Dendritic cell treated with granulocyte-macrophage colony-stimulating factor and Interleukin-4, amounts not matched to agents 40 ng/mL and 50 ng/mL, for 4 days (primary cell): ENCODE results near the gene PINLYP.

ENCODE experiments used
- H3K27ac Mint-ChIP-seq: one replicate; pipeline ENCODE4 v1.8.0; 2022; ENCODE audit warnings: mild to moderate bottlenecking, mixed read lengths
- H3K27me3 Mint-ChIP-seq: one replicate; pipeline ENCODE4 v1.8.0; 2022; ENCODE audit warnings: mild to moderate bottlenecking, mixed read lengths
- H3K36me3 Mint-ChIP-seq: one replicate; pipeline ENCODE4 v1.8.0; 2022; ENCODE audit warnings: low read depth, mixed read lengths
- H3K4me1 Mint-ChIP-seq: one replicate; pipeline ENCODE4 v1.8.0; 2022; ENCODE audit warnings: low read depth, mixed read lengths
- H3K4me3 Mint-ChIP-seq: one replicate; pipeline ENCODE4 v1.8.0; 2022; ENCODE audit warnings: mild to moderate bottlenecking, moderate library complexity, mixed read lengths
- H3K9me3 Mint-ChIP-seq: one replicate; pipeline ENCODE4 v1.8.0; 2022; ENCODE audit warnings: mixed read lengths
- intact Hi-C: fragments of 100-400 bp; cut with micrococcal nuclease; formaldehyde crosslinking; loops from one replicate; pipeline ENCODE4 v1.15.0; 2022

Gene PINLYP

DNA sequence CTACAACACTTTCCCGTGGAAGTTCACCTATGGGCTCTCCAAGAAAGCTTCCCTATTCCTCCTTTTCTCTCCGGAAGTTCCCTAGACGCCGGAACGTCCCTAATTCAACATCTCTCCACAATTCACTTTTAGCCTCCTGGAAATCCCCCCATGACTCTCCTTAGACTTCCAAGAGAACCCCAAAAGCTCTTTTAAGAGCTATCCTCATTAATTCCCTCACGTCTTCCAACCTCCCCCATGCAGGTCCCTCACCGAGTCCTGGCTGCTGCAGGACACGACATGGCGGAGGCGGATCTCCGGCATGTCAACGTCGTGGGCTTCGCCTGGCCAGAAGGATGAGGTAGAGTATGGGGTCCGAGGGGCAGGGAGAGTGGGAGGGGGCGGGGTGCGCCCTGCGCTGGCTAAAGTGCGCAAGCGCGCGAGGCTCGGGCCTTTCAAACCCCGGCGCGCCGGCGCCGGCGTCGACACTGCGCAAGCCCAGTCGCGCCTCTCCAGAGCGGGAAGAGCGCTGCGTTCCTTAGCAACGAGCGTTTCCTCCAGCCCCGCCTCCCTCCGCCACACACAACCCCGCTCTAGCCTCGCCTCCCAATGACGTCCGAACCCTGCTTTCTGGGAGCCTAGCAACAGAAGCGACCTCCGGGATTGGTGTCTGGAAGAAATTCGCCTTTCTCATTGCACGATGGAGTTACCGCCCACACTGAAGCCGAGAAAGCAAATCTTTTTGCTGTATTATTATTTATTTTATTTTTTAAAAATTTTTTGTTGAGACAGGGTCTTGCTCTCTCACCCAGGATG is at the start of gene PINLYP, which contains the start of gene XRCC1:
PINLYP (plus strand) TSS at position 646 of the 795 bp plus-strand sequence. CDS start 1,391 bp downstream, outside the sequence.
XRCC1 (minus strand) TSS at position 372 of the 795 bp plus-strand sequence; CDS start at position 303, 69 bp downstream.
- H3K27ac Mint-ChIP-seq: peak within 1 kb of the TSS; percentile 94

DNA sequence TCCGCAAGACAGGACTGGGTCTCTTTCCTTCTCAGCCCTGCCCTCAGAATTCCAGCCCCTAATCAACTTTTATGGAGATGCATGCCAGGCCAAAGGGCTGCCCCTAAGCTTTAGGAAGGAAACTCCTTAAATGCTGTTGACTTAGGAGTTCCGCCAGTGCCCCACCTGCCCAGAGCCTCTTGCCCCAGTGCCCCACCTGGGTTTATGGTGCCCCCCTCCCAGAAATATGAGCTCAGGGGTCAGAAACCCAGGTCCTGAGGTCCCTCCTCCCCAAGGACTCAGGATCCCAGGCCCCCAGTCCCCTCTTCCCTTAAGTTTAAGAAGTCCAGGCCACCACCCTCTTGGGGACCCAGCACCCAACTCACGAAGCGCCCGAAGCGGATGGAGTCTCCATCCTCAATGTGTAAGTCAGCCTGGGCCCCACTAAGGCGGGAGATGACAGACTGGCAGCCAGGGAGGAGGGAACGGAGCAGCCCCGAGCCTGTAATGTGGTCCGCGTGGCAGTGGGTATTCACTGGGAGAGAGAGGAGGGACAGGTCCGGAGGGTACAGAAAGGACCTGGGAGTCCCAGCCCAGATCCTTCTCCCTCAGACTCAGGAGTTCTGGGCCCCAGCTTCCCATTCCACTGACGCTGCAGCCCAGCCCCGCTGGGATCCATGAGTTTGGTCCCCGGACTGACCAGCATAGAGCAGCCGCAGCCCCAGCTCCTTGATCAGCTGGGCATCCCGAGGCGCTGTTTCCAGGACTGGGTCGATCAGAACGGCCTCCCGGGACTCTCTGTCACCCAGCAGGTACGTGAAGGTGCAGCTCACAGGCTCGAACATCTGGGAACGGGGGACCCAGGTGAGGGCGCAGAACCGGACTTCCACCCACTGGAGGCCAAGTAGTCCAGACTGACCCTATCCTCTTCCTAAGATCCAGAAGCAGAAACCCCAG is 49.5 kb upstream of the PINLYP start:
- H3K27ac Mint-ChIP-seq: peak overlapping the region; percentile 91
- intact Hi-C loops: loop anchor here (2.0 kb wide), 1 partner anchor 71 kb away; the partner anchor contains the start of genes IRGQ and ZNF576
- H3K9me3 Mint-ChIP-seq: no peaks in the 10 kb centered on the region
- H3K4me3 Mint-ChIP-seq: peak overlapping the region; percentile 96
- peaks cover 50% of the 10 kb centered on the region for H3K36me3 Mint-ChIP-seq
- no peaks in the 10 kb centered on the region for H3K27me3 Mint-ChIP-seq
- peaks cover 36% of the 10 kb centered on the region for H3K4me1 Mint-ChIP-seq

More for the DNA sequence above, at the start of gene PINLYP, which contains the start of gene XRCC1:
- Mint-ChIP-seq H3K4me3 (peak within 1 kb of the TSS; percentile 94), H3K36me3 (peaks cover 26% of the 10 kb centered on the region), H3K27me3 (no peaks in the 10 kb centered on the region), H3K4me1 (peaks cover 44% of the 10 kb centered on the region), H3K9me3 (no peaks in the 10 kb centered on the region)
- intact Hi-C loops: loop anchor here (1.0 kb wide), 1 partner anchor 21 kb away; the partner anchor contains the start of genes IRGQ and ZNF576

DNA sequence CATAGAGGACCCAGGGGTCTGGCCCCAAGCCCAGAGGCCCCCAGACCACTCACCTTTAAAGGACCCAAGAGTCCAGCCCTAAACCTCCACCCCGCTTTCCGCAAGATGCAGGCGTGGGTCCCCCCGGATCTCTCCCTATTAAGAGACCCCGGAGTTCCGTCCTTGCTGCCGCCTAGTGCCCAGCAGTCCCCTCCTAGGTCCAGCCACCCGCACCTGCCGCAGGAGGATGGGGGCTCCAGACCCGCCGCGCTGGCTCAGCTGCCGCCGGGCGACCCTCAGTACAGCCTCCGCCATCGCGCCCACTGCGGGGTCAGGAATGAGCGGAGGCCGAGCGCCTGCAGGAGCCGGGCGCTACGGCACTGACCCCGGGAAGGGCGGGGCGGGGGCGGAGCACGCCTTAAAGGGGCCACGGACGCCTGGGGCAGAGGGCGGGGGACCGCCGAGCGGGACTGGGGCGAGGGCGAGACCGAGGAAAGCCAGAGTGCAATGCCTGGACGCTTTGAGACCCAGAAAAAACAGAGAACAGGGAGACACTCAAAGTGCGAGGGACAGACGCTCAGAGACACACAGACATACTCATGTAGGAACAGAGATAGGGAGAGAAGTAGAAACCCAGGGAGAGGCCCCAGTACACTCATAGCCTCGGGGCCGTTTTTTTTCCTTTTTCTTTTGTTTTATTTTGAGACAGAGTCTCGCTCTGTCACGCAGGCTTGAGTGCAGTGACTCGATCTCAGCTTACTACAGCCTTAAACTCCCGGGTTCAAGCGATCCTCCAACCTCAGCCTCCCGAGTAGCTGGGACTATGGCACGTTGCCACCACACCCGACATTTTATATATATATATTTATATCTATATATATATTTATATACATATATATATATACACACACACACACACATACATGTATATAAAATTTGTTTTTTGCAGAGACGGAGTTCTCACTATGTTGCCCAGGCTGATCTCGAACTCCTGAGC is 48.4 kb upstream of the PINLYP start, which contains the start of gene ETHE1:
ETHE1 (minus strand) TSS at position 318 of the 976 bp plus-strand sequence; CDS start at position 294, 24 bp downstream.
- Mint-ChIP-seq H3K27me3 (no peaks in the 10 kb centered on the region), H3K36me3 (peaks cover 44% of the 10 kb centered on the region), H3K9me3 (no peaks in the 10 kb centered on the region), H3K4me3 (peak within 1 kb of the TSS; percentile 96), H3K4me1 (peaks cover 32% of the 10 kb centered on the region), H3K27ac (peak within 1 kb of the TSS; percentile 91)
- intact Hi-C loops: loop anchor here (2.0 kb wide), 1 partner anchor 70 kb away; the partner anchor contains the start of genes IRGQ and ZNF576

DNA sequence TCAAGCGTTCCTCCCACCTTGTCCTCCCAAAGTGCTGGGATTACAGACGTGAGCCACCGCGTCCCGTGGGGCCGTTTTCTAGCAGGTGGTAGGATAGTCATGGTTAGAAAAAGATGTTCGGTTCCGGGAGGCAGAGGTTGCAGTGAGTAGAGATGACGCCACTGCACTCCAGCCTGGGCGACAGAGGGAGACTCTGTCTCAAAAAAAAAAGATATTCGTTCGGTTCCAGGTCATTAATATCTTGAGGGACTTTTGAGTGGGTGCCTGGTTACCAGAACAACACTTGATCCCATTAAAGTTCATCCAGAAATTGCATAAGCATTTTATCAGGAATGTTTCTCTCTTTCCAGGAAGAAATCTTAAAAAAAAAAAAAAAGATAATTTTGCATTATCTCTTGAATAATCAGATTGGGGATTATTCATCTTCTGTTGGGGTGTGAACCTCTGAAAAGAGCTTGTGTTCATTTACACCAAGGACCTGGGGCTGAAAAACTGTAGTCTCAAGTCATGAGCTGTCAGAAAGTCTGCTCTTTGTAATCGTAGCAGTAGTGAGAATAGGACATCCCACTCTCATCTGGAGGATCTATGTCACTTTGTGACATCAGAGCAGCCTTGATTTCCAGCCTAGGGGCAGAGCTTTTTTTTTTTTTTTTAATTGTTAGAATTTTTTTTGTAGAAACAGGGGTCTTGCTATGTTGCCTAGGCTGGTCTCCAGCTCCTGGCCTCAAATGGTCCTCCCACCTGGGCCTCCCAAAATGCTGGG is 47.6 kb upstream of the PINLYP start:
- peak overlapping the region; percentile 91 for H3K27ac Mint-ChIP-seq
- peak overlapping the region; percentile 13 for H3K4me3 Mint-ChIP-seq
- peaks cover 37% of the 10 kb centered on the region for H3K4me1 Mint-ChIP-seq
- no peaks in the 10 kb centered on the region for H3K9me3 Mint-ChIP-seq
- intact Hi-C loops: loop anchor here (2.0 kb wide), 1 partner anchor 69 kb away; the partner anchor contains the start of genes IRGQ and ZNF576
- no peaks in the 10 kb centered on the region for H3K27me3 Mint-ChIP-seq
- H3K36me3 Mint-ChIP-seq: peaks cover 36% of the 10 kb centered on the region

GRCh38 chr19:43532571-43532961 is 43.0 kb upstream of the PINLYP start:
- Mint-ChIP-seq H3K27me3 (peaks cover 3% of the 10 kb centered on the region), H3K9me3 (no peaks in the 10 kb centered on the region), H3K27ac (peak overlapping the region; percentile 89), H3K4me3 (peak overlapping the region; percentile 85), H3K4me1 (peaks cover 36% of the 10 kb centered on the region), H3K36me3 (peaks cover 19% of the 10 kb centered on the region)
- intact Hi-C loops: no loop called here

DNA sequence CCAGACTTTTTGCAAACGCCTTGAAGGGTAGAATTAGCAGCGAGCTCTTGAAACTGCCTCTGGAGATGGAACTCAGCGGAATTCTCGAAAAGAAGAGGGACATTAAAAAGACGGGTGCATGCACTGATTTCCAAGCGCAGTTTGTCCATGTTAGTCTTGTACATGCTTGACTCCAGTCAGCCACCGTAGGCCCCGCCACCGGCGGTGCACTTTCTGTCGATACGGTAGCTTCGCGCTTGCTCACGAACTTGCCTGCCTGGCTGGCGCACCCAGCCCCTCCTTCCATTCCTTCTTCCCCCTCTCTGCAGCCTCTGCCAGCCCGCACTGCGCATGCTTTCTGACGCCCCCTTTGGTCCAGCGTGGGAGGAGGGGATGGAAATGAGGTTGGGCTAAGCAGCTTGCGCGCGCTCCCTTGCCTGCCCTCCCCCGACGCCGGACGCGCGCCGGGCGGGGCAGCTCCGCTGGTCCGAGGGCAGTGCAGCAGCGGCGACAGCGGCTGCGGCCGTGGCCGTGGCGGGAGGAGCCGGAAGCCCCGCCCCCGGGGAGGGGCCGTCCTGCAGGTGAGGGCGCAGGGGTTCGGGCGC is 42.5 kb upstream of the PINLYP start, which contains the start of gene ZNF575:
ZNF575 (plus strand) TSS at position 227 of the 584 bp plus-strand sequence. CDS start 1,235 bp downstream, outside the sequence.
- no peaks in the 10 kb centered on the region for H3K9me3 Mint-ChIP-seq
- peak within 1 kb of the TSS; percentile 89 for H3K27ac Mint-ChIP-seq
- peaks cover 32% of the 10 kb centered on the region for H3K4me1 Mint-ChIP-seq
- peak within 1 kb of the TSS; percentile 85 for H3K4me3 Mint-ChIP-seq
- peaks cover 3% of the 10 kb centered on the region for H3K27me3 Mint-ChIP-seq
- peaks cover 24% of the 10 kb centered on the region for H3K36me3 Mint-ChIP-seq
- intact Hi-C loops: no loop called here

DNA sequence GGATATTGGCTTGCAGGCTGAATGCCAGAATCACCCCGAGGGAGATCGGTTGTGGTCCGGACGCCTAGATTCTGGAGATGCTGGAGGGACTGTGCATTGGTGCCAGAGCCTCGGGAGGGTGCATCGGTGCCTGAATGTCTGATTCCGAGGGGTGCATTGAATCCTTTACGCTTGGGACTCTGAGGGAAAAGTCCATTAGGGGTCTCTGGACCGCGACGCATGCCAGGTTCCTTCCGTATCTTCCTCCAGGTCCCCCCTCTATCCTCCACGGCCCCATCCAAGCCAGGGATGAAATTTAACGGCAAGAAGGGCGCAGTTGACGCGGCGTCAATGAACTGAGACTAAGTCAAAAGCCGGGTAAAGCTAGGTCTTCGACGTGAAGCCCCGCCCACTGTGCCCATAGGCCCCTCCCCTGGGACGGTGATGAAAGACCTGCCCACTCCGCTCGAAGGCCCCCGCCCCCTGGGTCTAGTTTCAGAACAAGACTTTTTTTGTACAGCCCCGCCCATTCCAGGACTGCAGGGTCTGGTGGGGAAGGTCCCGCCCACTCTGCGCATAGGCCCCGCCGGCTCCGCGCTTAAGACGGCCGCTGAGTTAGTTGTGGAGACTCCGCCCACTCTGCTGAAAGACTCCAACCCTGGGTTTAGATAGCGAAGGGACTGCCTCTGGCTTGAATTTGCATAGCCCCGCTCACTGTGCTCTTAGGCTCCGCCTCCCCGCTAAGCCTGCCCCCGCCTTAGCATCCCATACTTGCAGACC is 41.9 kb upstream of the PINLYP start:
- intact Hi-C loops: no loop called here
- H3K27me3 Mint-ChIP-seq: peaks cover 3% of the 10 kb centered on the region
- H3K9me3 Mint-ChIP-seq: no peaks in the 10 kb centered on the region
- peak overlapping the region; percentile 85 for H3K4me3 Mint-ChIP-seq
- H3K36me3 Mint-ChIP-seq: peaks cover 31% of the 10 kb centered on the region
- H3K27ac Mint-ChIP-seq: peak overlapping the region; percentile 89
- peaks cover 32% of the 10 kb centered on the region for H3K4me1 Mint-ChIP-seq

DNA sequence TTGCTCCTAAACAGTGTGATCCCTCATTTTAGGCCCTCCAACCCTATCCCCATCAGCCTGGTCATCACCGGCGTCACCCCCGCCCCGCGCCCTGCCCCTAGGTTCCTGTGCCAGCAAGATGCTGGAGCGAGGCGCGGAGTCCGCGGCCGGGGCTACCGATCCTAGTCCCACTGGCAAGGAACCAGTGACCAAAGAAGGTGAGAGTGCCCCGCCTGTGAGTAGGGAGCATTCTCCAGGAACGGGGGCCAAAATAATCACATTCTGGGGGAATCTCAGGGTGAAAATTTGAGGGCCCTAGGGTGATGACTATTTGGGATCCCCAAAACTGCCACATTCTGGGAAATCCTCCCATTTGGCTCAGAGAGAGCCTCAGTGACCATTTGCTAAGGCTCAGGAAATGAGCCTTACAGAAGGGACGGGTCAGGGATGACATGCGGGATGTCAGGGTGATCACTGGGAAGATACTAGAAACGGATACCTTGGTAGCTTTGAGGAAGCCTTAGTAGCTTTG is 41.2 kb upstream of the PINLYP start:
- Mint-ChIP-seq H3K4me1 (peaks cover 32% of the 10 kb centered on the region), H3K27ac (peak overlapping the region; percentile 89), H3K36me3 (peaks cover 37% of the 10 kb centered on the region), H3K9me3 (no peaks in the 10 kb centered on the region), H3K4me3 (peak overlapping the region; percentile 85), H3K27me3 (peaks cover 3% of the 10 kb centered on the region)
- intact Hi-C loops: no loop called here

GRCh38 chr19:43534816-43535761 is 40.5 kb upstream of the PINLYP start:
- Mint-ChIP-seq H3K27ac (peak overlapping the region; percentile 8), H3K4me3 (peak overlapping the region; percentile 38), H3K9me3 (no peaks in the 10 kb centered on the region), H3K27me3 (peaks cover 3% of the 10 kb centered on the region), H3K36me3 (peaks cover 44% of the 10 kb centered on the region), H3K4me1 (peaks cover 32% of the 10 kb centered on the region)
- intact Hi-C loops: no loop called here

DNA sequence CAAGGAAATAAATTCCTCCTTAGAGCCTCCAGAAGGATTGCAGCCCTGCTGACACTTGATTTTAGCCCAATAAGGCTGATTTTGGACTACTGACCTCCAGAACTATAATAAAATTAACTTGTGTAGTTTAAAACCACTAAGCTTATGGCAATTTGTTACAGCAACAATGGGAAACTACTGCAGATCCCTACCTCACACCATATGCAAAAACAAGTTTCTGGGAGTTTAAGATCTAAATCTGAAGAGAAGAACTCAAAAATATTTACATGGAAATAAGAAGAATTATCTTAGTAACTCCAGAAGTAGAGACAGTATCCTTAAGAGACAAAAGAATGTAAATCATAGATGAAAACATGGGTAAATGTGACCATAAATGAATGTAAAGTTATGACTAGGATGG is 36.7 kb upstream of the PINLYP start:
- peaks cover 74% of the 10 kb centered on the region for H3K36me3 Mint-ChIP-seq
- H3K27ac Mint-ChIP-seq: no peak overlapping the region
- intact Hi-C loops: no loop called here
- H3K4me3 Mint-ChIP-seq: no peak overlapping the region
- H3K4me1 Mint-ChIP-seq: peaks cover 14% of the 10 kb centered on the region
- H3K27me3 Mint-ChIP-seq: peaks cover 3% of the 10 kb centered on the region
- no peaks in the 10 kb centered on the region for H3K9me3 Mint-ChIP-seq
